Brain microvascular endothelial cell (primary cell): ENCODE results near the gene OTP.
"Not testable (repeated sequence)": the region's sequence is repeated elsewhere in the genome, so short reads cannot be mapped to it uniquely, and the experiment has no call there.

Experiments
- DNase-seq: peaks from one replicate; pipeline ENCODE4 v3.0.0-alpha.2; 2020
- H3K27ac ChIP-seq: fragments of 250-450 bp; sonication (Bioruptor Pico); 2 replicates; pipeline ENCODE4 v1.5.1; 2020; ENCODE audit warnings: mild to moderate bottlenecking, moderate library complexity
- H3K27me3 ChIP-seq: fragments of 250-450 bp; sonication (Bioruptor Pico); replicated peaks from 2 replicates; pipeline ENCODE4 v1.5.1; 2020; ENCODE audit warnings: mild to moderate bottlenecking
- H3K36me3 ChIP-seq: fragments of 250-450 bp; sonication (Bioruptor Pico); replicated peaks from 2 replicates; pipeline ENCODE4 v1.5.1; 2020; ENCODE audit warnings: mild to moderate bottlenecking
- H3K4me3 ChIP-seq: 2 replicates; pipeline ENCODE4 v1.5.1; 2011; ENCODE audit warnings: low read depth, mild to moderate bottlenecking, control low read depth, low read length, moderate library complexity
- CTCF ChIP-seq: IDR thresholded peaks from 2 replicates; pipeline ENCODE4 v1.5.1; 2011; ENCODE audit warnings: low read depth, mild to moderate bottlenecking, moderate library complexity, low read length, control low read depth, inconsistent platforms; ENCODE audit errors: missing control alignments
- in situ Hi-C: cut with HindIII; loops from 2 replicates; pipeline ENCODE4 v1.10.0; 2017; ENCODE audit warnings: low sequenced_read_pairs, low pct_ligation_motif_present

OTP gene

GRCh38 chr5:77606279-77606678, 32.2 kb downstream of the OTP start:
- Histone ChIP-seq H3K4me3 (no peak overlapping the region), H3K36me3 (no peaks in the 10 kb centered on the region), H3K27ac (no peak overlapping the region), H3K27me3 (peaks cover 4% of the 10 kb centered on the region)
- in situ Hi-C loops, result no loop called here
- TF ChIP-seq CTCF, result no peak
- no peak for DNase-seq

- H3K27me3 ChIP-seq, result peaks cover 2% of the 10 kb centered on the region
- no peak overlapping the region for H3K4me3 ChIP-seq
- in situ Hi-C loops, result no loop called here
- H3K36me3 ChIP-seq, result no peaks in the 10 kb centered on the region
- no peak overlapping the region for H3K27ac ChIP-seq
- TF ChIP-seq CTCF, result no peak
- DNase-seq, result no peak
Observed at GRCh38 chr5:77599679-77600078, 38.8 kb downstream of the OTP start.

GRCh38 chr5:77590347-77590746, 48.2 kb downstream of the OTP start:
- DNase-seq, result no peak
- H3K36me3 ChIP-seq, result no peaks in the 10 kb centered on the region
- in situ Hi-C loops, result no loop called here
- peaks cover 2% of the 10 kb centered on the region for H3K27me3 ChIP-seq
- TF ChIP-seq CTCF, result no peak
- no peak overlapping the region for H3K4me3 ChIP-seq
- no peak overlapping the region for H3K27ac ChIP-seq

- H3K27me3 ChIP-seq, result peaks cover 5% of the 10 kb centered on the region
- no peak for DNase-seq
- no peaks in the 10 kb centered on the region for H3K36me3 ChIP-seq
- no peak overlapping the region for H3K27ac ChIP-seq
- no peak for TF ChIP-seq CTCF
- in situ Hi-C loops, result no loop called here
- H3K4me3 ChIP-seq, result no peak overlapping the region
Observed at GRCh38 chr5:77588175-77588574, 50.3 kb downstream of the OTP start.

GRCh38 chr5:77586101-77586500, 52.4 kb downstream of the OTP start:
- in situ Hi-C loops, result no loop called here
- no peak for DNase-seq
- Histone ChIP-seq H3K27me3 (peaks cover 8% of the 10 kb centered on the region), H3K27ac (no peak overlapping the region), H3K4me3 (no peak overlapping the region), H3K36me3 (no peaks in the 10 kb centered on the region)
- no peak for TF ChIP-seq CTCF

GRCh38 chr5:77582143-77582542, 56.4 kb downstream of the OTP start:
- H3K27me3 ChIP-seq, DNase-seq, H3K36me3 ChIP-seq, in situ Hi-C loops, H3K27ac ChIP-seq, H3K4me3 ChIP-seq: not testable (repeated sequence)
